ENCODE measurements around the gene DMRTB1. TPM values are rescaled to one million over a fixed set of nuclear protein-coding genes. Genes with fewer than 3 reads are reported as not detected.

DMRTB1 gene
- total RNA-seq, 1 experiment from 2014 or later: not detected

DNA sequence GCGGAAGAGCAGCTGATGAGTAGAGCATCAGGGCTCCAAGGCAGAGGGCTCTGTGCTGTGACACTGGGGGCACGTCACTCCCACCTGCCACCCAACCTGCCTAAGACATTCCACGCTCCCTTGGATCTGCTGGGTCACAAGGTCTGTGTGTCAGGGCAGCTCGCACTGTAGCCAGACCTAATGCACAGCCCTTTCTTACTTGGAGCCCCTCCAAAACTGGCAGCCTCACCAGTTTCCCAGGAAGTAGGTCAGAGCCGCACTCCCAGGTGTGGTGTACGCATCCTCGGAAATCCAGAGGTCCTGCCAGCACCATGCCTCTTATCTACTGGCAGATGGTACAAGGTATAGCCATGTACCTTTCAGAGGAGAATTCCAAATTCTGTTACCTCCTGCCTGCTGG is 22.3 kb downstream of the DMRTB1 start:
- no peaks in the 10 kb centered on the region for H3K36me3 ChIP-seq (ENCODE audit: insufficient read depth, low read length)
- no peaks in the 10 kb centered on the region for H3K9me2 ChIP-seq (replicated peaks; ENCODE audit: insufficient read depth, low read length)
- no peak overlapping the region for H3K9ac ChIP-seq (ENCODE audit: low read length)
- H3K4me2 ChIP-seq (ENCODE audit: low read depth, low read length, poor library complexity, severe bottlenecking): no peak overlapping the region
- H3K27ac ChIP-seq (ENCODE audit: low read length): no peak overlapping the region
- no peak overlapping the region for H2AFZ ChIP-seq (ENCODE audit: low read length)
- H3K4me1 ChIP-seq (ENCODE audit: low read length): peaks cover 4% of the 10 kb centered on the region; the same call in 1 of the 2 replicates
- H3K9me3 ChIP-seq (ENCODE audit: low read length): no peaks in the 10 kb centered on the region
- H3K4me3 ChIP-seq (ENCODE audit: low read length): no peak overlapping the region
- H3K27me3 ChIP-seq (ENCODE audit: low read length): no peaks in the 10 kb centered on the region
- H3K79me2 ChIP-seq (ENCODE audit: low read length): no peaks in the 10 kb centered on the region
- peaks cover 6% of the 10 kb centered on the region for H4K20me1 ChIP-seq (ENCODE audit: insufficient read depth, low read depth, low read length)
- DNase-seq: no peak

DNA sequence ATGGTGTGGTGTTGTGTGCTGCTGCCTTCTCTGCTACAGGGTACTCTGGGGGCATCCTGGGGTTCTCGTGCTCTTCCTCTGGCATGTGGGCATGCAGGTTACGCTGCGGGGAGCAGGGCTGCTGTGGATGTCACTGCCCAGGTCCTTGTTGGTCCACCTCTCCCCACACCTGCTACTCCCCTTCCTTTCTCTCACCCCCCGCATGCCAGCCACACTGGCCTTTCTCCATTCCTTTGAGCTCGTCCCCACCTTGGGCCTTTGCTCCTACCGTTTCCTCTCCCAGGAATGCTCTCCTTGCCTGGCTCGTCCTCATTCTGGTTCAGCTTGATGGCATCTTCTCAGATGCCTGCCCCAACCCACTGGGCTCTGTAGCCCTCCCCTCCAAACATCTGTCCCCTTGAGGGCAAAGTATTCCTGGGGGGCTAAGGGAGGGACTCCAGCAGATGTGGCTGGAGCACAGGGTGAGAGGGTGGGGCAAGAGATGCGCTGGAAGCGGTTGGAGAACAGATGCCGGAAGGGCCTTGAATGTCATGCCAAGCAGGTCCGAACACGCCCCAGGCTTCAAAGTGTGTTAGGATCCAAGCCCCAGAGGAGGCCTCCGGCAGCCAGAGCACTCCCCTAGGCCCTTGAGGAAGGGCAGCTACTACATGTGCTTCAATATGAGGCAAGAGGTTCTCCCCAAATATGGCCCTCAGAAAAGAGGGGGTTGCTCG is 23.4 kb downstream of the DMRTB1 start:
- no peaks in the 10 kb centered on the region for H3K79me2 ChIP-seq (ENCODE audit: low read length)
- H3K27me3 ChIP-seq (ENCODE audit: low read length): no peaks in the 10 kb centered on the region
- H4K20me1 ChIP-seq (ENCODE audit: insufficient read depth, low read depth, low read length): peaks cover 6% of the 10 kb centered on the region
- H3K9ac ChIP-seq (ENCODE audit: low read length): no peak overlapping the region
- no peak overlapping the region for H2AFZ ChIP-seq (ENCODE audit: low read length)
- H3K4me1 ChIP-seq (ENCODE audit: low read length): peaks cover 4% of the 10 kb centered on the region; the same call in 1 of the 2 replicates
- no peak for DNase-seq
- H3K9me3 ChIP-seq (ENCODE audit: low read length): no peaks in the 10 kb centered on the region
- no peak overlapping the region for H3K27ac ChIP-seq (ENCODE audit: low read length)
- no peak overlapping the region for H3K4me3 ChIP-seq (ENCODE audit: low read length)
- H3K36me3 ChIP-seq (ENCODE audit: insufficient read depth, low read length): no peaks in the 10 kb centered on the region
- H3K9me2 ChIP-seq (replicated peaks; ENCODE audit: insufficient read depth, low read length): no peaks in the 10 kb centered on the region
- no peak overlapping the region for H3K4me2 ChIP-seq (ENCODE audit: low read depth, low read length, poor library complexity, severe bottlenecking)

DNA sequence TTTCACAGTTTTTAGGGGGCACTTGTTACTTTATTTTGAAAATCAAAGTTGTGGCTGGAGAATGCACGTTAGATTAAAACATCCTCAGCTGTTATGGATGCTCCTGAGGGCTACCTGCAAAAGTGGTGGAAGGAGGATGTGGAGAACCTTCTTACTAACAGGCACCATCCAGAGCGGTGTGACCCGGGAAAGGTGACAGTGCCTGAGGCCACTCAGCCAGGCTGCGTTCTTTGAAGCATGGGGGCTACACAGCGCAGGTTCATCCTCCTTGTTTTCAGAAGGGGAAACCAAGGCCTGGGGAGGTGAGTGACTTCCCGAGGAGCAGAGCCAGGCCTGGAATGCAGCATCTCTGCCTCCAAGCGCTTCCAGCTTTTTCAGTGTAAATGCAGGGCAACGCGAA is 24.0 kb downstream of the DMRTB1 start:
- no peak for DNase-seq
- Histone ChIP-seq H3K36me3 (ENCODE audit: insufficient read depth, low read length) (no peaks in the 10 kb centered on the region), H3K9me3 (ENCODE audit: low read length) (no peaks in the 10 kb centered on the region), H3K4me3 (ENCODE audit: low read length) (no peak overlapping the region), H3K4me2 (ENCODE audit: low read depth, low read length, poor library complexity, severe bottlenecking) (no peak overlapping the region), H3K9ac (ENCODE audit: low read length) (no peak overlapping the region), H3K27ac (ENCODE audit: low read length) (no peak overlapping the region), H2AFZ (ENCODE audit: low read length) (no peak overlapping the region), H3K9me2 (replicated peaks; ENCODE audit: insufficient read depth, low read length) (no peaks in the 10 kb centered on the region), H3K4me1 (ENCODE audit: low read length) (peaks cover 4% of the 10 kb centered on the region; the same call in 1 of the 2 replicates), H3K27me3 (ENCODE audit: low read length) (no peaks in the 10 kb centered on the region), H3K79me2 (ENCODE audit: low read length) (no peaks in the 10 kb centered on the region), H4K20me1 (ENCODE audit: insufficient read depth, low read depth, low read length) (peaks cover 6% of the 10 kb centered on the region)

DNA sequence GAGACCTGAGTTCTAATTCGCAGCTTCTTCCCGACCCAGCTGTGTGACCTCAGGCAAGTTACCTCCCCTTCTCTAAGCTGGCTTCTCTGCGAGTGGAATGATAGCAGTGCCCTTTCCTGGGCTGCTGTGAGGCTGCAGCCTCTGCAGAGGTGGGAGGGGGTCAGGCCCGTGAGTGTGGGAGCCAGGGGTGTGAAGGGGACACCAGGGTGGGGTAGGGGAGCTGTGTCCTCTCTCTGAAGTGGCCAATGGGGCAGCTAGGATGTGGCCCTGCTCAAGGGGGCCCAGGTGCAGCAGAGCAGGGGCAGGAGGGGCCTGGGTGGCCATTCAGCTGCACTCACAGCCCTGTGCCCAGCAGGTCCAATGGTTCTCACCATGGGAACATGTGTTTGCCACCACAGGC is 24.5 kb downstream of the DMRTB1 start:
- Histone ChIP-seq H3K4me2 (ENCODE audit: low read depth, low read length, poor library complexity, severe bottlenecking) (no peak overlapping the region), H3K79me2 (ENCODE audit: low read length) (no peaks in the 10 kb centered on the region), H3K9me3 (ENCODE audit: low read length) (no peaks in the 10 kb centered on the region), H2AFZ (ENCODE audit: low read length) (no peak overlapping the region), H3K36me3 (ENCODE audit: insufficient read depth, low read length) (no peaks in the 10 kb centered on the region), H4K20me1 (ENCODE audit: insufficient read depth, low read depth, low read length) (peaks cover 6% of the 10 kb centered on the region), H3K27me3 (ENCODE audit: low read length) (no peaks in the 10 kb centered on the region), H3K27ac (ENCODE audit: low read length) (no peak overlapping the region), H3K4me1 (ENCODE audit: low read length) (peaks cover 4% of the 10 kb centered on the region; the same call in 1 of the 2 replicates), H3K9ac (ENCODE audit: low read length) (no peak overlapping the region), H3K9me2 (replicated peaks; ENCODE audit: insufficient read depth, low read length) (no peaks in the 10 kb centered on the region), H3K4me3 (ENCODE audit: low read length) (no peak overlapping the region)
- no peak for DNase-seq

DNA sequence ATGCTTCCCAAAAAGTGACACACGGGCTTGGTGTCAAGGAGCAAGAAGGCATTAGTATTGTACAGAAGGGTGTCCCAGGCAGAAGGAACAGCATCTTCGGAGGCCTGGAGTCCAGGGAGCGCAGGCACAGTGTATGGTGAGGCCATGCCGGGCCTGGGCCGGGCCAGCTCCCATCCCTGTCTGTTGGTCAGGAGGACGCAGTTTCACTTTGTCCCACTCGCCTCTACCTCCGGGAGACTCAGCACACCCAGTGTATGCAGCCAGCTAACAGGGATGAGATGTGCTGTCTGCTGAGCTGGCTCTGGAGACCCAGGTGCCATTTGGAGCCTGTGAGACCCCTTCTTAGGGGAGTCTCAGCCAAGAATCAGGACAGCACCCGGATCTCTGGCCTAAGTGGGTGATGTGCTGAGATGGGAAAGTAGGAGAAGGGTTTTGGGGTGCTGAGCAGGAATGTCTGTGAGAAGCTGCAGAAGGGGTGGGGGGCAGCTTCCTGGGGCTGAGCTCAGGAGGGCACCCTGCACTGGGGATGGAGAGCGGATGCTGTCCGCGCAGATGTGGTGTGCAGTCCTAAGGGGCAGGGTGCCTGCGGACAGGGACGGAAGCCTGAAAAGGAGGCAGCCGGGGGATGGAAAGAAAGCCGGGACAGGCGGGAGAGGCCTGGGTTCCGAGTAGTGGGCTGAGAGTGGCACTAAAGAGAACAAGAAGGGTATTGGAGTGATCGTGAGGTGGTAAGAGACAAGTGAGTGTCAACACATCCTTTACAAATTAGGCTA is 25.7 kb downstream of the DMRTB1 start:
- peaks cover 6% of the 10 kb centered on the region for H4K20me1 ChIP-seq (ENCODE audit: insufficient read depth, low read depth, low read length)
- H3K4me3 ChIP-seq (ENCODE audit: low read length): no peak overlapping the region
- H3K79me2 ChIP-seq (ENCODE audit: low read length): no peaks in the 10 kb centered on the region
- no peaks in the 10 kb centered on the region for H3K9me2 ChIP-seq (replicated peaks; ENCODE audit: insufficient read depth, low read length)
- no peak overlapping the region for H3K27ac ChIP-seq (ENCODE audit: low read length)
- no peak overlapping the region for H3K9ac ChIP-seq (ENCODE audit: low read length)
- no peaks in the 10 kb centered on the region for H3K36me3 ChIP-seq (ENCODE audit: insufficient read depth, low read length)
- peaks cover 4% of the 10 kb centered on the region; the same call in 1 of the 2 replicates for H3K4me1 ChIP-seq (ENCODE audit: low read length)
- no peak overlapping the region for H2AFZ ChIP-seq (ENCODE audit: low read length)
- no peak overlapping the region for H3K4me2 ChIP-seq (ENCODE audit: low read depth, low read length, poor library complexity, severe bottlenecking)
- H3K27me3 ChIP-seq (ENCODE audit: low read length): no peaks in the 10 kb centered on the region
- H3K9me3 ChIP-seq (ENCODE audit: low read length): no peaks in the 10 kb centered on the region
- no peak for DNase-seq

DNA sequence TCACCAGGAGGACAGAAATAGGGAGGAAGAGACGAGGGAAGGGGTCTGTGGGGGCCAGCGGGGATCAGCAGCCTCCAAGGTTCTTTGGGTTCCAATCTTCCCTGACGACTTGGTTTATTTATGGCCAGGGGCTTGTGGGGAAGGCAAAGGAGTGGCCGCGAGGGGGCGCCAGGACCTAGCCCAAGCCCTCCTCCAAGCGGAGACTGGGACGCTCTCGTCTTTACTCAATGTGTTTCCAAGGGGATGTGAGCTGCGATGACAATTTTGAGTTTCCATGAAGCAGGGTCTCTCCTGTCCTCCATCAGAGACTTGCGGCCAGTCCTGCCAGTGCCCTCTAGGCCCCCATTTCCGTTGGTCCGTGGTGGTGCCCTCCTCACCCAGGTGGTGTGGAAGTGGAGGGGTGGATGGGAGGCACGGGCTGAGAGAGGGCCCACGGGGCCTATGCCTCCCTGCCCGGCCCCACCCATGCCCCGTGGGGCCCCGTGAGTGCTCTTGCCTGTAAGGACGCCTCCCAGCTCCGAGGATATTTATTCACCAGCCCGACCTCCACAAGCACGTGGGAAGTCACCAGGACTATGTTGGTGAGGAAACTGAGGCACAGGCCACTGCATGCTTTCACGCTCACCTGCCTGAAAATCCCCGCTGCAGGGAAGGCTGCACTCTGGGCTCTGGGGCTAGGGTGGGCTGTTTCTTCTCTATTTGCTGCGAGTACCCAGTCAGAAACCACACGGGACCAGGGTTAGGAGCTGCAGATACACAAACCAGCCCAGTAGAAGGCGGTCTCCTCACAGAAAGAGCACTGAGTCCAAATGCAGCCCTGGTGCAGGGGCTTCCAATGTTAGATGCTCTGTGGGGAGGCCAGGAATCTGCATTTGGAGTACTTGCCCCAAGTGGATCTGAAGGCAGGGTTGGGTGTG is 26.5 kb downstream of the DMRTB1 start:
- no peaks in the 10 kb centered on the region for H3K27me3 ChIP-seq (ENCODE audit: low read length)

DNA sequence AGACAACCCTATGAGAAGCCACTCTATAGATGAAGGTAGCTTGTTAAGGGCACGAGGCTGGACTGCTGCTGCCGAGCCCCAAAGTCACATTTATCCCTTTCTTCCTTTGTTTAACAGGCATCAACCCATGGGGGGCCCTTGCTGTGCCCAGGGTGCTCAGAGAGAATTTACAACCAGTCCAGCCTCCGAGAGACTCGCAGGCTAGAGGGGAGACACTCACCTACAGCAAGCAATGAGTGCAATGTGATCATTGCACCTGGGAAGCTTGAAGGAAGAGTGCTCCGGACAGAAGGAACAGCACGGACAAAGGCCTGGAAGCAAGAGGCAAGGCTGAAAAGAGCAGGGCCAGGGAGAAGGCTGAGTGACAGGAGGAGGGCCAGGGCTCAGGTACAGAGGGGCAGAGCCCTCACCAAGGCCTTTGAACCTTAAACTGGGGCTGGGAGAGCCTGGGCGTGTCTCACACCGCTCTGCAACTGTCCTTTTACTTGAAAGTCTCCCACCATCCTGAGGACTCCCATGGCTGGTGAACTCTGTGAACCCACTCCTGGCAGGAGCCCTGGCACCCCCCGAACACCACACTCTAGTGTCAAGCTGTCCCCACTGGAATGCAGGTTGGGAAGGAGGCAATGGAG is 27.3 kb downstream of the DMRTB1 start:
- Histone ChIP-seq H3K27me3 (ENCODE audit: low read length) (no peaks in the 10 kb centered on the region), H3K27ac (ENCODE audit: low read length) (no peak overlapping the region), H4K20me1 (ENCODE audit: insufficient read depth, low read depth, low read length) (peaks cover 6% of the 10 kb centered on the region), H3K9me2 (replicated peaks; ENCODE audit: insufficient read depth, low read length) (no peaks in the 10 kb centered on the region), H3K9ac (ENCODE audit: low read length) (no peak overlapping the region), H2AFZ (ENCODE audit: low read length) (no peak overlapping the region), H3K4me2 (ENCODE audit: low read depth, low read length, poor library complexity, severe bottlenecking) (no peak overlapping the region), H3K4me1 (ENCODE audit: low read length) (peaks cover 4% of the 10 kb centered on the region; the same call in 1 of the 2 replicates), H3K9me3 (ENCODE audit: low read length) (no peaks in the 10 kb centered on the region), H3K36me3 (ENCODE audit: insufficient read depth, low read length) (no peaks in the 10 kb centered on the region), H3K4me3 (ENCODE audit: low read length) (no peak overlapping the region), H3K79me2 (ENCODE audit: low read length) (no peaks in the 10 kb centered on the region)
- no peak for DNase-seq

More for the DNA sequence above, 26.5 kb downstream of the DMRTB1 start:
- H3K4me1 ChIP-seq (ENCODE audit: low read length): peaks cover 4% of the 10 kb centered on the region; the same call in 1 of the 2 replicates
- H3K9ac ChIP-seq (ENCODE audit: low read length): no peak overlapping the region
- H3K79me2 ChIP-seq (ENCODE audit: low read length): no peaks in the 10 kb centered on the region
- H3K27ac ChIP-seq (ENCODE audit: low read length): no peak overlapping the region
- DNase-seq: peak; percentile 90
- no peaks in the 10 kb centered on the region for H3K9me2 ChIP-seq (replicated peaks; ENCODE audit: insufficient read depth, low read length)
- H3K36me3 ChIP-seq (ENCODE audit: insufficient read depth, low read length): no peaks in the 10 kb centered on the region
- H3K9me3 ChIP-seq (ENCODE audit: low read length): no peaks in the 10 kb centered on the region
- H2AFZ ChIP-seq (ENCODE audit: low read length): no peak overlapping the region
- no peak overlapping the region for H3K4me2 ChIP-seq (ENCODE audit: low read depth, low read length, poor library complexity, severe bottlenecking)
- peaks cover 6% of the 10 kb centered on the region for H4K20me1 ChIP-seq (ENCODE audit: insufficient read depth, low read depth, low read length)
- no peak overlapping the region for H3K4me3 ChIP-seq (ENCODE audit: low read length)

All from Karpas-422 (cell line).